NOMO-1 treated with dmso at 0.1 percent for 144 hours (cell line): ENCODE results near the gene EIF5.

Experiments
- DNase-seq: peaks from one replicate; lab custom pipeline; 2025; ENCODE audit not compliant: unreplicated experiment; lab: John Stamatoyannopoulos, UW

The EIF5 gene

DNA sequence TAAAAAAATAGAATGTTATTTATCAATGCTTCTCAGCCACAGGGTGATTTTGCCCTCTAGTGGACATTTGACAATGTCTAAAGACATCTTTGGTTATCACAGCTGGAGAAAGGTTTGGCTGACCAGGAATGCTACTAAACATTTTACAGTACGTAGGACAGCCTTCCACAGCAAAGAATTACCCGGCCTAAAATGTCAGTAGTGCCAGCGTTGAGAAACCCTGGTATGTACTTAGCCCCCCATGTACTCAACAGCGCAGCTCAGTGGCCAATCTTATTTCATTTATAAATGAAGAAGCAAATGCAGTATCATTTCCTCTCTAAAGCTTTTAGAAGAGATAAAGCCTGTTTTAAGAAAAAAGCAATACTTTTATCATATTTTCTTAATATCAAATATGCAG is 57.0 kb downstream of the EIF5 start:
- peak; percentile 59 for DNase-seq

DNA sequence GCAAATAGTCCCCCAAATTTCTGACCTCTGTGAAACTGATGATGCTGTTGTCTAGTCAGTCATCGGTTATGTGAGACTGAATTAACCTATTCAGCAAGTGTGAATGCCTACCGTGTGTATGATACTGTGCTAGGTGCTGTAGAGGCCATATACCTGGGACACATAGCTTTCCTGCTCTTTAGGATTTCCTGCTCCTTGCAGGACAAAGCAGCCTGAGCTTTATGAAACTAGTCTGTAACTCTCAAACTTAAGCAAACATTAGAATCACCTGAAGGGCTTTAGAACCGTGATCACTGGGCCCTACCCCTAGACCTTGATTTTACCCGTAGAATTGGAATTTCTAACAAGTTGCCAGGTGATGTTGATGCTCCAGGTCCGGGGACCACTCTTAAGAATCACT is 58.1 kb downstream of the EIF5 start:
- no peak for DNase-seq

DNA sequence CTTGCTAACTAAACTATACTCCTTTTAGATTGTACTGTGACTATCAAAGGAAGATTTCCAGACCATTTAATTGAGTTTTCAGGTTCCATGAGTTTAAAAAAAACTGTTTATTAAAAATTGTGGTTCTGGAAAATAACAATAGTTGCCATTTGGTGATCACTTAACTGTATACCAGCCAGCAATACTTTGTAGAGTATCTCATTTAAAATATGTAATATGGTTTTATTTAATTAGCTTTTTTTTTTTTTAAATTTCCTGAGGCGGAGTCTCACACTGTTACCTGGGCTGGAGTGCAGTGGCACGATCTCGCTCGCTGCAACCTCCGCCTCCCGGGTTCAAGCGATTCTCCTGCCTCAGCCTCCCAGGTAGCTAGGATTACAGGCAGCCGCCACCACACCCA is 58.5 kb downstream of the EIF5 start:
- no peak for DNase-seq

DNA sequence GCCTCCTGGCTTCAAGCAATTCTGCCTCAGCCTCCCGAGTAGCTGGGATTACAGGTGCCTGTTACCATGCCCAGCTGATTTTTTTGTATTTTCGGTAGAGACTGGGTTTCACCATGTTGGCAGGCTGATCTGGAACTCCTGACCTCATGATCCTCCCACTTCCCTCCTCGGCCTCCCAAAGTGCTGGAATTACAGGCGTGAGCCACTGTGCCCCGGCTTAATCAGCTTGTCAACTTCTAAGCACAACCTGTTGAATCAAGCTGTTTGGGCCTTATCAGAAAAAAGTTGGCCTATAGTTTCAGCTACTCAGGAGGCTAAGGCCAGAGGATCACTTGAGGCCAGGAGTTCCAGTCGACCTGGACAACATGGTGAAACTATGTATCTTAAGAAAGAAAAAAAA is 59.0 kb downstream of the EIF5 start:
- DNase-seq, result no peak

DNA sequence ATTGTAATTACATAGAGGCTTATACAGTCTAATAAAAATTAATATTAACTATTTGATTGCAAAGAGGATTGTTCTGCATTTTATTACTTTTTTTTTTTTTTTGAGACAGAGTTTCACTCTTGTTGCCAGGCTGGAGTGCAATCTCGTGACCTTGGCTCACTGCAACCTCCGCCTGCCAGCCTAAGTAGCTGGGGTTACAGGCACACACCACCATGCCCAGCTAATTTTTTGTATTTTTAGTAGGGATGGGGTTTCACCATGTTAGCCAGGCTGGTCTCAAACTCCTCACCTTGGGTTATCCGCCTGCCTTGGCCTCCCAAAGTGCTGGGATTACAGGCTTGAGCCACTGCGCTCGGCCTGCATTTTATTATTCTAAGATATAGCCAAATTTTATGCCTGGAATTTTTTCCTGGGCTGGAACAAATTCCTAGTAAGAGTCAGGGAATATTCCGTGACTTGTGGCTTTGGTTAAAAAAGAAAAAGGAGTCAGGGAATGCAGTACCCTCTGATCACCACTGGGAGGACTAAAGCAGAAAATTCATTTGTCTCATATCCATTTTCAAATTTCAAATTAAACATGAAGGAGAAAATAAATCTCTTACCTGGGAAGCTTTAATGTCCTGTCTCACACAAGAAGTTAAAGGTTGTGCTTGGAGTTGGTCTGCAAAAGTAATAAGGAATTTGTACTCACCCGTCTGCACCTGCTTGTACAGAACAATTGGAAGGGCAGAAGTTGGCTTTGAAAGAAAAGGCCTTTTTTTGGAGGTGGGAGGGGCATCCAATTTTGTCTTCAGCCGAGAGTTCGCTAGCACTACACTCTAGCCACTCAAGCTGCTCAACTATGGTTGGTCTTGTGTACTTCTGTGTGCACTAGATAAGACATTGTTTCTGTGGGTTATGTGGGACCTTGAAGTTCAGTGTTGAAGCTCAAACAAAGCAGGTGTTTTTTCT is 59.9 kb downstream of the EIF5 start:
- no peak for DNase-seq
